Activated CD4-positive, alpha-beta T cell treated with anti-CD3 and anti-CD28 coated beads for 4 hours (primary cell): ENCODE data around the gene EPM2A.
A peak's percentile ranks its signal among the peaks of the same experiment; 100 is the strongest.
"Not testable (repeated sequence)": the region's sequence is repeated elsewhere in the genome, so short reads cannot be mapped to it uniquely, and the experiment has no call there.

Experiments used
- DNase-seq, 2 donors: peaks; one replicate each; pipeline ENCODE4 v3.0.0-alpha.2; 2020

Gene EPM2A

GRCh38 chr6:145735356-145736165, at the start of gene EPM2A:
TSS of gene EPM2A (minus strand) at chr6:145735520. CDS start at chr6:145735498, 22 bp downstream.
- peak; percentile 47 to 50 for DNase-seq

- no peak for DNase-seq
These were observed 49.4 kb upstream of the EPM2A start for GRCh38 chr6:145784683-145785082.

GRCh38 chr6:145783796-145784195, 48.5 kb upstream of the EPM2A start:
- no peak for DNase-seq

GRCh38 chr6:145772846-145773245, 37.5 kb upstream of the EPM2A start:
- no peak for DNase-seq

GRCh38 chr6:145765449-145765848, 30.1 kb upstream of the EPM2A start:
- DNase-seq = no peak

GRCh38 chr6:145763742-145764141, 28.4 kb upstream of the EPM2A start:
- DNase-seq = no peak

- DNase-seq = no peak
These were observed 26.3 kb upstream of the EPM2A start for GRCh38 chr6:145761584-145761983.

GRCh38 chr6:145758113-145758512, 22.8 kb upstream of the EPM2A start:
- no peak for DNase-seq

GRCh38 chr6:145756170-145756662, 20.9 kb upstream of the EPM2A start:
- DNase-seq = no peak

- DNase-seq = no peak
These were observed 20.4 kb upstream of the EPM2A start for GRCh38 chr6:145755682-145756081.

GRCh38 chr6:145752638-145753037, 17.3 kb upstream of the EPM2A start:
- DNase-seq = no peak

- DNase-seq = no peak
These were observed 14.3 kb upstream of the EPM2A start for GRCh38 chr6:145749632-145750031.

GRCh38 chr6:145745861-145746260, 10.5 kb upstream of the EPM2A start:
- no peak for DNase-seq

- no peak for DNase-seq
These were observed 9.3 kb upstream of the EPM2A start for GRCh38 chr6:145744619-145745018.

GRCh38 chr6:145743332-145743731, 8.0 kb upstream of the EPM2A start:
- no peak for DNase-seq

GRCh38 chr6:145742472-145742871, 7.2 kb upstream of the EPM2A start:
- DNase-seq = not testable (repeated sequence)

- not testable (repeated sequence) for DNase-seq
These were observed 4.4 kb upstream of the EPM2A start for GRCh38 chr6:145739685-145740084.

- no peak for DNase-seq
These were observed 2.9 kb upstream of the EPM2A start for GRCh38 chr6:145738265-145738664.

- no peak for DNase-seq
These were observed 1.4 kb upstream of the EPM2A start for GRCh38 chr6:145736661-145737144.

GRCh38 chr6:145734486-145735355, 599 bp downstream of the EPM2A start:
- peak; percentile 70 to 72 for DNase-seq

GRCh38 chr6:145733810-145734209, 1.5 kb downstream of the EPM2A start:
- DNase-seq = no peak

GRCh38 chr6:145733207-145733606, 2.1 kb downstream of the EPM2A start:
- DNase-seq = no peak

GRCh38 chr6:145731447-145731846, 3.9 kb downstream of the EPM2A start:
- DNase-seq = peak; percentile 24 to 32

- no peak for DNase-seq
These were observed 5.4 kb downstream of the EPM2A start for GRCh38 chr6:145729887-145730286.
